Testis (tissue), 2 donors: Measurements from ENCODE around the gene SF3B4.

Source experiments
- CTCF ChIP-seq, 3 experiments: fragments of 450-650 bp in 2 of 3; fragments of 200-600 bp in 1 of 3; sonication (generic) in 1 of 3; IDR thresholded peaks; one replicate each; pipeline ENCODE4 v1.5.1; 2016 to 2019; ENCODE audit warnings: antibody characterized with exemption in 3 of 3, mild to moderate bottlenecking in 2 of 3, moderate library complexity in 1 of 3
- POLR2A ChIP-seq: fragments of 450-650 bp; IDR thresholded peaks from one replicate; pipeline ENCODE4 v1.6.1; 2017; ENCODE audit warnings: antibody characterized with exemption, mild to moderate bottlenecking, moderate library complexity

- no peak for TF ChIP-seq CTCF (IDR thresholded peaks at IDR 0.05)
- no peak for TF ChIP-seq POLR2A
Measured at GRCh38 chr1:149977345-149977744, 49.7 kb upstream of the SF3B4 start.
